Epithelial cell of proximal tubule (primary cell): ENCODE data around the gene DNAH14. TPM values are rescaled to one million over a fixed set of nuclear protein-coding genes. Genes with fewer than 3 reads are reported as not detected.
A peak's percentile ranks its signal among the peaks of the same experiment; 100 is the strongest.

ENCODE experiments used
- DNase-seq: peaks from one replicate; pipeline ENCODE4 v3.0.0-alpha.2; 2011; ENCODE audit warnings: low read depth
- H3K4me3 ChIP-seq: 2 replicates; pipeline ENCODE4 v1.5.1; 2011; ENCODE audit warnings: low read depth, mild to moderate bottlenecking, low read length
- CTCF ChIP-seq: conservative IDR thresholded peaks from 2 replicates; pipeline ENCODE4 v1.5.1; 2012; ENCODE audit warnings: low read depth, mild to moderate bottlenecking, low read length
- total RNA-seq: library from RNA; depleted of rRNA; stranded (reverse); fragments of >200 nt; gene quantifications from 2 replicates; pipeline ENCODE4 v1.2.3, GENCODE V29; 2015

The DNAH14 gene
- total RNA-seq, 1 donor from 2014 or later: 20.8 TPM

GRCh38 chr1:225343618-225344017, 414.1 kb downstream of the DNAH14 start:
- DNase-seq: no peak
- H3K4me3 ChIP-seq: no peak overlapping the region
- TF ChIP-seq CTCF: peak; percentile 45

- H3K4me3 ChIP-seq: no peak overlapping the region
- no peak for TF ChIP-seq CTCF
- no peak for DNase-seq
Measured at GRCh38 chr1:225347123-225347683, 417.7 kb downstream of the DNAH14 start.

GRCh38 chr1:225348400-225348799, 418.9 kb downstream of the DNAH14 start:
- H3K4me3 ChIP-seq: no peak overlapping the region
- DNase-seq: no peak
- TF ChIP-seq CTCF: no peak

GRCh38 chr1:225349826-225350225, 420.4 kb downstream of the DNAH14 start:
- no peak for TF ChIP-seq CTCF
- no peak for DNase-seq
- no peak overlapping the region for H3K4me3 ChIP-seq

- TF ChIP-seq CTCF: no peak
Measured at GRCh38 chr1:225350872-225351271, 421.4 kb downstream of the DNAH14 start.

GRCh38 chr1:225354906-225355305, 425.4 kb downstream of the DNAH14 start:
- no peak for TF ChIP-seq CTCF
- no peak for DNase-seq
- no peak overlapping the region for H3K4me3 ChIP-seq

More at GRCh38 chr1:225350872-225351271, 421.4 kb downstream of the DNAH14 start:
- no peak for DNase-seq
- H3K4me3 ChIP-seq: no peak overlapping the region

- DNase-seq: no peak
- H3K4me3 ChIP-seq: no peak overlapping the region
- no peak for TF ChIP-seq CTCF
Measured at GRCh38 chr1:225355863-225356262, 426.4 kb downstream of the DNAH14 start.
